Cardiac fibroblast (primary cell): ENCODE results near the gene ZNF546.

ENCODE experiments used
- DNase-seq, 2 donors: peaks; one replicate each; pipeline versions ENCODE4 v3.0.0 to v3.0.0-alpha.2; 2010; ENCODE audit warnings: low read depth in 2 of 2
- H3K4me3 ChIP-seq, 2 donors: replicated peaks in 1 of 2; 1 replicate in 1 of 2; 2 replicates in 1 of 2; pipeline ENCODE4 v1.5.1; 2011; ENCODE audit warnings: low read depth in 2 of 2, low read length in 2 of 2, mild to moderate bottlenecking in 2 of 2, moderate library complexity in 1 of 2
- TF ChIP-seq, protein P1 (sequence below): IDR thresholded peaks from one replicate; pipeline ENCODE4 v1.5.1; 2011; ENCODE audit warnings: low read depth, mild to moderate bottlenecking, low read length, inconsistent platforms

The ZNF546 gene

DNA sequence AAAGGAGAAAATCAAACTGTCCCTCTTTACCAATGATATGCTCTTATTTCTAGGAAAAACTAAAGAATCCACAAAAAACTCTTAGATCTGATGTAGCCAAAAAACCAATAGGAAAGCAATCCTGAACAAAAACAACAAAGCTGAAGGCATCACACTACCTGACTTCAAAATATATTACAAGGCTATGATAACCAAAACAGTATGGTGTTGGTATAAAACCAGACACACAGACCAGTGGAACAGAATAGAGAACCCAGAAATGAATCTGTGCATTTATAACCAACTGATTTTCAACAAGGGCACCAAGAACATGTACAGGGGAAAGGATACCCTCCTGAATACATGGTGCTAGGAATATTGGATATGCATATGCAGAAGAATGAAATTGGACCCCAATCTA, 9.7 kb upstream of the ZNF546 start:
- TF ChIP-seq, protein P1, sequence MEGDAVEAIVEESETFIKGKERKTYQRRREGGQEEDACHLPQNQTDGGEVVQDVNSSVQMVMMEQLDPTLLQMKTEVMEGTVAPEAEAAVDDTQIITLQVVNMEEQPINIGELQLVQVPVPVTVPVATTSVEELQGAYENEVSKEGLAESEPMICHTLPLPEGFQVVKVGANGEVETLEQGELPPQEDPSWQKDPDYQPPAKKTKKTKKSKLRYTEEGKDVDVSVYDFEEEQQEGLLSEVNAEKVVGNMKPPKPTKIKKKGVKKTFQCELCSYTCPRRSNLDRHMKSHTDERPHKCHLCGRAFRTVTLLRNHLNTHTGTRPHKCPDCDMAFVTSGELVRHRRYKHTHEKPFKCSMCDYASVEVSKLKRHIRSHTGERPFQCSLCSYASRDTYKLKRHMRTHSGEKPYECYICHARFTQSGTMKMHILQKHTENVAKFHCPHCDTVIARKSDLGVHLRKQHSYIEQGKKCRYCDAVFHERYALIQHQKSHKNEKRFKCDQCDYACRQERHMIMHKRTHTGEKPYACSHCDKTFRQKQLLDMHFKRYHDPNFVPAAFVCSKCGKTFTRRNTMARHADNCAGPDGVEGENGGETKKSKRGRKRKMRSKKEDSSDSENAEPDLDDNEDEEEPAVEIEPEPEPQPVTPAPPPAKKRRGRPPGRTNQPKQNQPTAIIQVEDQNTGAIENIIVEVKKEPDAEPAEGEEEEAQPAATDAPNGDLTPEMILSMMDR, result no peak
- no peak for DNase-seq
- H3K4me3 ChIP-seq, result no peak overlapping the region

DNA sequence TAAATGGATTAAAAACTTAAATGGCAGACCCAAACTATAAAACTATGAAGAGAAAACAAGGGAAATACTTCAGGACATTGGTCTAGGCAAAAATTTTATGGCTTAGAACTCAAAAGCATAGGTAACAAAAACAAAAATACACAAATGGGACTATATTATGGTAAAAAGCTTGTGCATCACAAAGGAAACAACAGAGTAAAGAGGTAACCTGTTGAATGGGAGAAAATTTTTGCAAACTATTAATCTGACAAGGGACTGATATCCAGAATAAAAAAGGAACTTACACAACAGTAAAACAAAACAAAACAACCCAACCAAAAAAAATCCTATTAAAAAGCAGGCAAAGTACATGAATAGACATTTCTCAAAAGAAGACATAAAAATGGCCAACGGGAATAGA, 9.3 kb upstream of the ZNF546 start:
- TF ChIP-seq, protein P1, result no peak
- DNase-seq, result no peak
- H3K4me3 ChIP-seq, result no peak overlapping the region

DNA sequence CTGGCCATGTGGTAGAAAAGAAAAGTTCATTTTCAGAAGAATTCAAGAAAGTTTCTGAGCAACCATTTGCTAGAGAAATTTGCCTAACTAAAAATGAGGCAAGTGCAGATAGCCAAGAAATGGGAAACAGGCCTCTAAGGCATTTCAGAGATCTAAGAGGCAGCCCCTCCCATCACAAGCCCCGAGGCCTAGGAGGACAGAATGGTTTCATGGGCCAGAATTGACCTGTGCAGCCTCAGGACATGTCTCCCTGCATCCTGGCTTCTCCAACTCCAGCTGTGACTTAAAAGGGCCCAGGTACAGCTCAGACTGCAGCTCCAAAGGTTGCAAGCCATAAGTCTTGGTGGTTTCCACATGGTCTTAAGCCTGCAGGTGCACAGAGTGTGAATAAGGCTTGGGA, 3.3 kb upstream of the ZNF546 start:
- H3K4me3 ChIP-seq, result no peak overlapping the region
- TF ChIP-seq, protein P1, result no peak
- no peak for DNase-seq

DNA sequence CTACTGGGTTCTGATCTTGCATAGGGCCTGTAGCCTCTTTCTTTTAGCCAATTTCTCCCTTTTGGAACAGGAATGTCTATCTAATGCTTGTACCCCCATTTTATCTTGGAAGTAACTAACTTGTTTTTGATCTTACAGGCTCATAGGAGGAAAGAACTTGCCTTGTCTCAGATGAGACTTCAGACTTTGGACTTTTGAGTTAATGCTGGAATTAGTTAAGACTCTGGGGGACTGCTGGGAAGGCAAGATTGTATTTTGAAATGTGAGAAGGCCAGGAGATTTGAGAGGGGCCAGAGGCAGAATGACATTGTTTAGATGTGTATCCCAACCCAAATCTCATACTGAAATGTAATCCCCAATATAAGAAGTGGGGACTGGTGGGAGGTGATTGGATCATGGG, 2.5 kb upstream of the ZNF546 start:
- TF ChIP-seq, protein P1, result no peak
- no peak overlapping the region for H3K4me3 ChIP-seq
- no peak for DNase-seq

DNA sequence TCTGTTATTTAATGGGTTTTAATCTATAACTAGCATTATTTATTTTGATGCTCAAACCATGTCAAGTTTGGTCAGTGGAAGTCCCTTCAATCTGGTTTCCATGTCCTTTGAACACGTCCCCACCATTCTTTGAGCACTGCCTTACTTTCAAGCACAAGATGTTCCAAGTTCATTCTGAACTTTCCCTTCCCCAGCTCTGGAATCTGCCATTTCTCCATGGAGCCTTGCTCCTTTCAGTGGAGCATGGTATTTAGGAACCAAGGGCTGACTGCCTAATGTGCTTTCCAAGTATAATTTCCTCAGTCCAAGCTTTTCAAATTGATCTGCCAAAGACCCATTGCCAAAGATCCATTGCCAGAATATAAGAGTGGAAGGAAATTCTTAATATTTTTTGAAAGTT, 1.1 kb upstream of the ZNF546 start:
- TF ChIP-seq, protein P1, result no peak
- H3K4me3 ChIP-seq, result peak overlapping the region in 1 of 2 donors; percentile 84
- DNase-seq, result no peak

DNA sequence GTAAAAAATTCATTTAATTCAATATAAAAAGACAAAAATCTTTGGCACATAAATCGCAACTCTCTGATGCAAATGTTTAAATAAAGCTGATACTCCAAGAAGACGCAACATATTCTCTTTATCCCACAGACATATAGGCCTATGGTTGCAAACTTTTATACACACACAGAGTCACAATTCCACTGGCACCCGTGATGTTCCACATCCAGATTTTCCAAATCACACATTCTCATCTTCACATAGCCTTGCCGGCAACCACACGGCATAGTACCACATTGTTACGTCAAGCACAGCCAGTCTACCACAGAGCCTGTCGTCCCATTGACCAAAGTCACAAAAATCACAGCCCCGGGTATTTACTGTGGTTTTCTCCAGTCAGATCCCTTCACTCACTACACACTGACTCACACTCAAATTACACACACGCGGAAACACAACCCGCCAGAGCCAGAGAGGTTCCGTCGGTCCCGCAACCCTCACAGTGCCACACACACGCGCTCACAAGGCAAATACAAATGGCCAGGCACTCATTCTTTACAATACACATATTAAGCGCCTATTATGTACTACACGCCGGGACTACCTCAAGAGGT, 546 bp upstream of the ZNF546 start:
- TF ChIP-seq, protein P1, result no peak
- peak overlapping the region; percentile 72 to 84 for H3K4me3 ChIP-seq
- peak; percentile 55 to 66 for DNase-seq

DNA sequence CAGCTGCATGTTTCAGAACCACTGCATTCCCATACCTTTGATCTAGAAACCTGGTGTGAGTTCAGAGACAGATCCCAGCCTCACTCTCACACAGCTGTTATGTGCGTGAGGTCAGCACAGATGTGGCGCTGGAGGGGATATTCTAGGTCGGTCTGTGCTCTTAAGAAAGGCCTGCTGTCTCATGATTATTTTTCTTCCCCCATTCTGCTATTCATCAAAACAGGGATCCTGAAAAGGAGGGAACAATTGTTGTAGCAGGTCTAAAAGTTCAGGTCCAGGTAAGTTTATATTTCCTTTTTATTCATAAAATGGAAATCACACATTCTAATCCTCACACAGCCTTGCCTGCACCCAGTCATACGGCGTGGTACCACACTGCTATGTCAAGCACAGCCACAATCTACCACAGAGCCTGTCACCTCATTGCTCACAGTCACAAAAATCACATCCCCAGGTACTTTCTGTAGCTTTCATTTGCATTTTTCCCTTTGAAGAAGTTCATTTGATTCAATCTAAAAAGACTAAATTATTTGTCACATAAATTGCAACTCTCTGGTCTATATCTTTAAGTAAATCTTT, 867 bp downstream of the ZNF546 start:
- H3K4me3 ChIP-seq, result peak overlapping the region; percentile 72 to 84
- peak in 1 of 2 donors; percentile 10 for DNase-seq
- TF ChIP-seq, protein P1, result no peak
